ENCODE data around the gene TAF4B. TPM values are rescaled to one million over a fixed set of nuclear protein-coding genes. Genes with fewer than 3 reads are reported as not detected.
"Not testable (repeated sequence)": the region's sequence is repeated elsewhere in the genome, so short reads cannot be mapped to it uniquely, and the experiment has no call there.

The TAF4B gene
- polyA plus RNA-seq, 1 donor: 3.3 TPM

DNA sequence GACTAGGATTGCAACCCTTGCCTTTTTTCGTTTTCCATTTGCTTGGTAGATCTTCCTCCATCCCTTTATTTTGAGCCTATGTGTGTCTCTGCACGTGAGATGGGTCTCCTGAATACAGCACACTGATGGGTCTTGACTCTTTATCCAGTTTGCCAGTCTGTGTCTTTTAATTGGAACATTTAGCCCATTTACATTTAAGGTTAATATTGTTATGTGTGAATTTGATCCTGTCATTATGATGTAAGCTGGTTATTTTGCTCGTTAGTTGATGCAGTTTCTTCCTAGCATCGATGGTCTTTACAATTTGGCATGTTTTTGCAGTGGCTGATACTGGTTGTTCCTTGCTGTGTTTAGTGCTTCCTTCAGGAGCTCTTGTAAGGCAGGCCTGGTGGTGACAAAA lies 16.1 kb downstream of the TAF4B start:
- DNase-seq: not testable (repeated sequence)

DNA sequence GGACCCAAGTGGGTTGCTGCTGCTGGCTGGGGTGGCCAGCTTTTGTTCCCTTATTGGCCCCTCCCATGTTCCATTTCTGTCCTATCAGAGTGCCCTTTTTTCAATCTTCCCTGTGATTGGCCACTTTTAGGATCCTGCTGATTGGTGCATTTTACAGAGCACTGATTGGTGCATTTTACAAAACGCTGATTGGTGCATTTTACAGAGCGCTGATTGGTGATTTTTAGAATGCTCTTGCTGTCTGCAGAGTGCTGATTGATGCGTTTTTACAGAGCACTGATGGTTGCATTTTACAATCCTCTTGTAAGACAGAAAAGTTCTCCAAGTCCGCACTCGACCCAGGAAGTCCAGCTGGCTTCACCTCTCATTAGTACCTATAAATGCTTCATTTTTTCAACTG lies 19.2 kb downstream of the TAF4B start:
- DNase-seq: not testable (repeated sequence)

DNA sequence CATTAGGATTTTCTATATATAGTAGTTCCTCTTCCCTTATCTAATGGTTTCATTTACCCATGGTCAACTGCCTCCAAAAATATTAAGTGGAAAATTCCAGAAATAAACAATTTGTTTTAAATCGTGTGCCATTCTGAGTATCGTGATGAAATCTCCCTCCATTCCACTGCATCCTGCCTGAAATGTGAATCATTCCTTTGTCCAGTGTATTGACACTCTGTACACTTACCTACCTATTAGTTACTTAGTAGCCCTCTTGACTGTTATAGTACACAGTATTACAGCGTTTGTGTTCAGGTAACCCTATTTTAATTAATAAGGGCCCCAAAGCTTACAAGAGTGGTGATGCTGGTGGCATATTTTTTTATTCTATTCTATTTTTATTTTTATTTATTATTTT lies 26.2 kb downstream of the TAF4B start:
- no peak for DNase-seq

DNA sequence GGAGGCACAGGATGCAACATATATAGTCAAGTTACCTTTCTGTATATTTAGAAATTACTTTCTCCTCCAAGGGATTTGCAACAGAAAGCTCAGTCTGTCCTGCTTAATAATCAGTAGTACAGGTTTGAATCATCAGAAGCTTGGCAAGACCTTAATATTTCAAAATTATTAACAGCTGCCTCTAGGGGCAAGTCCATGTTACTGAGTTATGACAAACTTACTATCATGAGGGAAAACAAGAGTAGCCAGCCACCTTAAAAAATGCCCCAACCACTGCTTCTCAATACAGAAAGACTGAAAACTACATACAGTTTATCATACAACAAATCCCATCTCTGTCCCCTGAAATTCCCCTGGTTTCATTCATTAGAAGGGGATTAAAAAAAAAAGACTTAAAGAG lies 28.6 kb downstream of the TAF4B start:
- not testable (repeated sequence) for DNase-seq

DNA sequence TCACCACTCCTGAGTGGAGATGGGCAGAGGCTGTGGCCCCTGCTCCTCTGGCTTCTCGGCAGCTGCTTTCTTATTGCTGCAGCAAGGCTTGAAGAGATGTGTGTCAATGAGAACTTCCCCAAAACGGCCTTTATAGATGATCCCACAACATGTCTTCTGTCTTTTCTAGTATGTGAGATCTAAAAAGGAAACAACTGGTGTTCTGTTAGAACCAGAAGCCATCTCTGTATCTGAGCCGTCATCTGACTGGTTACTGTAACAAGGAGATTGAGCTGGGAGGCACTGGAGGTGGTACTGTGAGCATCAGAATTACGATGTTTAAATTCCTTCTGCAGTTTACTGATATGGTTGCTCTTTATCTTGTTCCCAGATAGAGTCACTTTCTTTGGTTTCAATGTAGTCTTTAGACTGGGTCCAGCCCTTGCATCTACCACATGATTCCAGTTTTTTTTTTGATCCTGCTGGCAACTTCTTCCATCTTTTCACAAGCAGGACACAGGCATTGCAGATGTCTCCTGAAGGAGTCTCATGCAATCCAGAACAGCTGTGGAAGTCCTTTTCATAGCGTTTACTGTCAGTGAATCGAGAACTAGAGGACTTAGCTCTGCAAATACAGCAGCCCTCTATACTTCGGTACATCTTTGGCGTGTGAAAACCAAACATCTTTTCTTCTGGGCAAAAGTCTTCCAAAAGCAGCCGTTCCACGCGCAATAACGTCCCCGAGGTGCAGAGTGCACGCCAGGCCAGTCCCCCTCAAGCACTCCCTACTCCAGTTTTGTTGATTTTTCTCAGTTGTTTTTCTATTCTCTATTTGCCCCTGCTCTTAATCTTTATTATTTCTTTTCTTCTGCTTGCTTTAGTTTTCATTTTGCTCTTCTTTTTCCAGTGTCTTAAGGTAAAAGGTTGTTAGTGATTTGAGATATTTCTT lies 29.7 kb downstream of the TAF4B start:
- DNase-seq: no peak

DNA sequence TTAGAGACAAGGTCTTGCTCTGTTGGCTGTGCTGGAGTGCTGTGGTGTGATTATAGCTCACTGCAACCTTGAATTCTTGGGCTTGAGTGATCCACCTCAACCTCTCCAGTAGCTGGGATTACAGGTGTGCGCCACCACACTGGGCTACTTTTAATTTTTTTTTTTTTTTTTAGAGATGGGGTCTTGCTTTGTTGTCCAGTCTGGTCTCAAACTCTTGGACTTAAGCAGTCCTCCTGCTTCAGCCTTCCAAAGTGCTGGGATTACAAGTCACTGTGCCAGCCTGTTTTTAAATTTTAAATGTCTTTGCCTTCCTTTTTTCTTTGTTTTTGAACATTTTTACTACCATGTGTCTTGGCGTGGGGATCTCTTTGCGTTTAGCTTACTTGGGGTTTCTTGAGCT lies 32.5 kb downstream of the TAF4B start:
- DNase-seq: no peak

DNA sequence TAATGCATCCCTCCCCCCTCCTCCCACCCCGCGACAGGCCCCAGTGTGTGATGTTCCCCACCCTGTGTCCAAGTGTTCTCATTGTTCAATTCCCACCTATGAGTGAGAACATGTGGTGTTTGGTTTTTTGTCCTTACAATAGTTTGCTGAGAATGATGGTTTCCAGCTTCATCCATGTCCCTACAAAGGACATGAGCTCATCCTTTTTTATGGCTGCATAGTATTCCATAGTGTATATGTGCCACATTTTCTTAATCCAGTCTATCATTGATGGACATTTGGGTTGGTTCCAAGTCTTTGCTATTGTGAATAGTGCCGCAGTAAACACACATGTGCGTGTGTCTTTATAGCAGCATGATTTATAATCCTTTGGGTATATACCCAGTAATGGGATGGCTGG lies 33.2 kb downstream of the TAF4B start:
- not testable (repeated sequence) for DNase-seq

DNA sequence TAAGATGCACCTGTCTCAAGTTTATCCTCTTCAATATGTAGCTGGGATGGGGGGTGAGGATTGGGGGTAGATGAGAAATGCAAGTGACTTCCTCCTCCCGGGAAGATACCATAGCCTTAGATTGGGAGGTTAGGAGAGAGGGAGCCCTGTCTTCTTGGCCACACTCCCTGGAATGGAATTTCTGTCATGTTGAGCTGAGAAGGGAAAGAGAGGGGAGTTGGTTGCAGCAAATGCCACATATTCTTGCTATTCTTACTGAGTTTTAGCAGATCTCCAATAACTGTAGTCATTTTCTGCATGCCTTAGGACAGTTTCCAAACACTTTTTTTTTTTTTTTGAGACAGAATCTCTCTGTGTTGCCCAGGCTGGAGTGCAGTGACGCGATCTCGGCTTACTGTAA lies 35.9 kb downstream of the TAF4B start:
- DNase-seq: no peak

DNA sequence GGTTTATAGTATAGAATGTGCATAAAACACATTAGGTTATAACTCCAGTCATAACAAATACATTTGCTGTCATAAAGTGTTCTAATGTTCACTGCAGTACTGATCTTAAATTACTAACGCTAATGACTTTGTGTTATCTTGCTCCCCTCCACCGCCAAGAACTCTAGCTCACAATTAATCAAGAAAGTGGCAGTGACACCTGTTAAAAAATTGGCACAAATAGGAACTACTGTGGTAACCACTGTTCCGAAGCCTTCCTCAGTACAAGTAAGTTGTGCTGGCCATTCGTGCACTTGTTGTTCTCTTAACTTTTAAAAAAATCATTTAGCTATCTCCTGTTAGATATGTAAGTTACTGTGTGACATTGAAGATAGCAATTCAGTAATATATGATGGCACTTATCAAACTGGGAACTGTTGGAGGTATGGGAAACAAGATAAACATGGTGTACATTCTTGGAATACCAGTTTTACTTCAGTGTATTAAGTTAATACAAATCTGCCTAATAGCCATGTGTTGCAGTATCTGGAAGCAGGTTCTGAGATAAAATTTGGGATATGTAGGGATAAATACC lies 41.2 kb downstream of the TAF4B start:
- DNase-seq: no peak

DNA sequence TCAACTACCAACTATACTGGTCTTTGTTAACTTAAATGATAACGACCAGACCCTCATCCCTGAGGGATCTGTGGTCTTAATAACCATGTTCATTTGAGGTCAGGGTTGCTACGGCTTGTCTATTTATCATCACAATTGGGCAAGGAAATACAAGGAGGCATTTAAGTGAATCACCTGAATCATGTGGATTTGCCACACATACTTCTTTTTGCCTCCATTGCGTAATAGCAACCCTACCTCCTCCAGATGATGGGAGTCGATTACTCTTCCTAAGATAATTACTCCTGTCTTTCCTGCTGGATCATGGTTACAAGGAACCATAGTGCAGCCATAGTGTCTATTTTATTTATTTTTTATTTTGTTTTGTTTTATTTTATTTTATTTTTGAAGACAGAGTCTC lies 42.2 kb downstream of the TAF4B start:
- DNase-seq: no peak

DNA sequence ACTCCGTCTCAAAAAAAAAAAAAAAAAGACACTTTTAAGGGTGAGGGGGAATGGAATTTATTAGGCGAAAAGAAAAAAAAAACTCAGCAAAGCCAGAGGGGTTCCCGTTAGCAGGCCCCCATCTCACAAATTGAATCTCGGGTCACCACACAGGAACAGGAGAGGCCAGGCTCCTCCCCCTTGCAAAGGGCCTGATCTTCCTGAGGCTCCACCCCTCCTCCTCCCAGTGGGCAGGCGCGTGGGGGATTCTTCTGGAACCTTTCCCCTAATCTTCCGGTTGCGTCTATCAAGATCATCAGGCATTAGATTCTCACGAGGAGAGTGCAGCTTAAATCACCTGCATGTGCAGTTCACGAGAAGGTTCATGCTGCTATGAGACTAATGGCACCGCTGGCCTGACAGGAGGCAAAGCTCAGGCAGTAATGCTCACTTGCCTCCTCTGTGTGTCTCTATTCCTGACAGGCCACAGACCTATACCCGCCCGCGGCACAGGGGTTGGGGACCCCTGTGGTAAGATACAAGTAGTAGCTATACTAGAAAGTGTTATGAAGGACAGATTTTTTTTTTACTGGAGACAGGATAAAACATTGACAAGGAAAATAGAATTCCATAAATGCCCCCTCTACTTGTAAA lies 45.8 kb downstream of the TAF4B start:
- no peak for DNase-seq

DNA sequence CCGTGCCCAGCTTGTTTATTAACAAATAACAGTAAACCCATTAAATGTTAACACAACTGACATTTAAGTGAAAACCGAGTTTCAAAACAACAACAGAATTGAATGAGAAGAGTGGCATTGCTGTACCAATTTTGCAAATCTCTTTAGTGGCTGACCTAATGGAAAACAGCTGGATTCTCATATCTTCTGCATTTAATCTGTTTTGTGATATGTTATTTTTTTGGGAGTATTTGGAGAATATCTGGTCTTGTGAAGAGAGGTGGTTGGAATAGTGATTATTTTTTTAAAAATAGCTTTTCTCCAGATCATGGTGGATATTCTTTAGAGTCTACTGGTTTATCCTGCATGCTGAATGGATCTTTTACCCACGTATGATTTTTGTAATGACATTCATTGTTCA lies 51.1 kb downstream of the TAF4B start:
- DNase-seq: no peak

DNA sequence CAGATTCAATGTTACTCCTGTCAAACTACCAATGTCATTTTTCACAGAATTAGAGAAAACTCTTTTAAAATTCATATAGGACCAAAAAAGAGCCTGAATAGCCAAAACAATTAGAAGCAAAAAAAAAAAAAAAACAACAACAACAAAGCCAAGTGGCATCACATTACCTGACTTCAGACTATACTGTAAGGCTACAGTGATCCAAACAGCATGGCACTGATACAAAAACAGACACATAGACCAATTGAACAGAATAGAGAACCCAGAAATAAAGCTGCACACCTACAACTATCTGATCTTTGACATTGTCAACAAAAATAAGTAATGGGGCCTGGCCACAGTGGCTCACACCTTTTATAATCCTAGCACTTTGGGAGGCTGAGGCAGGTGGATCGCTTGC lies 53.2 kb downstream of the TAF4B start:
- DNase-seq: no peak

DNA sequence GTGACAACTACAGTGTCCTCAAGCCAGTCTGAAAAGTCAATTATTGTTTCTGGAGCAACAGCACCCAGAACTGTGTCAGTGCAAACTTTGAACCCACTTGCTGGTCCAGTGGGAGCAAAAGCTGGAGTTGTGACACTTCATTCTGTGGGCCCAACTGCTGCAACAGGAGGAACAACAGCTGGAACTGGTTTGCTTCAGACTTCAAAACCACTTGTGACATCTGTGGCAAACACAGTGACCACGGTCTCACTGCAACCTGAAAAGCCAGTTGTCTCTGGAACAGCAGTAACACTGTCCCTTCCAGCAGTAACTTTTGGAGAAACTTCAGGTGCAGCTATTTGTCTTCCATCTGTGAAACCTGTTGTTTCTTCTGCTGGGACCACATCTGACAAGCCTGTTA lies 59.8 kb downstream of the TAF4B start:
- DNase-seq: no peak

DNA sequence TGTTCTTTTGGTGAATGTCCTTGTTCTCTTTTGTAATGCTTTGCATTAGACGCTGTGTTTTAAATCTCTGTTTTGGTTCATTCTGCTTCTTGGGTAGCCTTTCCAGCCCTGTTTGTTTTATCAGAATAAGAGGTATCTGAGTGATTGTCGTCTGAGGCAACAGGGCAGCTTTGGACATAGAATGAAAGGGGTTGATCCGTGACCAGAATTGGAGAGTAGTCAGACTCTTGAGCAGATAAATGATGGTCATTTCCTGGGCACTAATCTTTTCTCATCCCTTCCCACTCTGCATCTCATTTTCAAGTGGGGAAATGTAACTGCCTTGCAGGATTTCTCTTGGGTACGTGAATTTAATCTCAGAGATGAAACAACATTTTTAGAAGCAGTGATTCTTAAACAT lies 61.4 kb downstream of the TAF4B start:
- DNase-seq: no peak

DNA sequence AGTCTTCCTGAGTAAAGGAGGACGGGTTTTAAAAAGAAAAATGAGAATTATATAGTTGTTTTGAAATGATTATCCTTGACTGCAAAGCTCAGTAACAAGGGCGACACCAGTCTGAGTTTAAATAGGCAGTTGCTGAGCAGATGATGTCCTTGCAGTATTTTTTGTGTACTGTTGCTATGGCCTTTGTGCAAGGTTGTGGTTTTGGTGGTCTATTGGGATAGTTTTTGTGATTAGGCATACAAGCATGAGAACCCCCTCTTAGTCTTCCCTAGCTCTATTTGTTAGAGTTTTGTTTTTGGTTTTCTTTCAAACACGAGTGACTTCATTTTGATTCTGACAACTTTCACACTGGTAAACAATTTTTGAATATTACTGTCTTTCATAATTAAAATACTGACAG lies 64.1 kb downstream of the TAF4B start:
- no peak for DNase-seq

DNA sequence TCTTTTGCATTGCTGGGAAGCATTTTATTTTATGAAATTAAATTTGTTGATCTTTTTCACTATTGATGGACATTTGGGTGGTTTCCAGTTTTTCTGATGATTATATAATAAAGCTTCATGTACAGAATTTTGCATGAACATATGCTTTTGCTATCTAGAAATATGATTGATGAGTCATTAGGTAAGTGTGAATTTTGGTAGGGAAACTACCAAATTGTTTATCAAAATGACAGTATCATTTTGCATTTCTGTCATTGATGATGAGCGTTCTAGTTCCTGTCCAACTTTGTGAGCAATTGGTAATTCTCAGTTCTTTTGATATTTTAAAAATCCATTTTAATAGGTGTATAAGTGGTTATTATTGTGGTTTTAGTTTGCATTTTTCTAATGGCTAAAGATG lies 67.7 kb downstream of the TAF4B start:
- no peak for DNase-seq

DNA sequence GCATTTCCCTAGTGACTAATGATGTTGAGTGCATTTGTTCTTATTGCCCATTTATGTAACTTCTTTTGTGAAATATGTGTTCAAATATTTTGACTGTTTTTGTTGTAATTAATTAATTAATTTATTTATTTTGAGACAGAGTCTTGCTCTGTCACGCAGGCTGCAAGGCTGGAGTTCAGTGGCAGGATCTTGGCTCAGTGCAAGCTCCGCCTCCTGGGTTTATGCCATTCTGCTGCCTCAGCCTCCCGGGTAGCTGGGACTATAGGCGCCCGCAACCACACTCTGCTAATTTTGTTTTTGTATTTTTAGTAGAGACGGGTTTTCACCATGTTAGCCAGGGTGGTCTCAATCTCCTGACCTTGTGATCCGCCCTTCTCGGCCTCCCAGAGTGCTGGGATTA lies 71.9 kb downstream of the TAF4B start:
- no peak for DNase-seq

DNA sequence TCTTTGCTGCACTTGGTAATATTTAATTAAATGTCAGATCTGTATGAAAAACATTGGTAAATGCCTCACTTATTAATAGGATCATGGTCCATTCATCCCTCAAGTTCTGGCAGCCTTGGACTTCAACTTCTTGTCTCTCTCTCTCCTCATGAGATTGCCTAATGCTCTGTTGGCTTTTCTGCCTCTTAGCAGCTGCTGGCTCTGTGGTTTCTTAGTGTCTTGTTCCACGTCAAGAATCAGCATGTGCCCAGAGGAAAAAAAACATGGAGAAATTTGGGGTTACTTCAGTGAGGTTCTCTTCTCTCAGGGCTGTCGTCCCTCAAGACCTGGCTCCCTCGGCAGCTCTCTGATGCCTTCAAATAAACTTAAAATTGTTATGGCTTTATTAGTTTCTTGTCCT lies 75.4 kb downstream of the TAF4B start:
- DNase-seq: no peak

DNA sequence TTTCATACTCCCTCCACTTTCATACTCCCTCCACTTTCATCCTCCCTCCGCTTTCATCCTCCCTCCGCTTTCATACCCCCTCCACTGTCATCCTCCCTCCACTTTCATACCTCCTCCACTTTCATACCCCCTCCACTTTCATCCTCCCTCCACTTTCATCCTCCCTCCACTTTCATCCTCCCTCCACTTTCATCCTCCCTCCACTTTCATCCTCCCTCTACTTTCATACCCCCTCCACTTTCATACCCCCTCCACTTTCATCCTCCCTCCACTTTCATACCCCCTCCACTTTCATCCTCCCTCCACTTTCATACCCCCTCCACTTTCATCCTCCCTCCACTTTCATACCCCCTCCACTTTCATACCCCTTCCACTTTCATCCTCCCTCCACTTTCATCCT lies 77.0 kb downstream of the TAF4B start:
- DNase-seq: not testable (repeated sequence)

DNA sequence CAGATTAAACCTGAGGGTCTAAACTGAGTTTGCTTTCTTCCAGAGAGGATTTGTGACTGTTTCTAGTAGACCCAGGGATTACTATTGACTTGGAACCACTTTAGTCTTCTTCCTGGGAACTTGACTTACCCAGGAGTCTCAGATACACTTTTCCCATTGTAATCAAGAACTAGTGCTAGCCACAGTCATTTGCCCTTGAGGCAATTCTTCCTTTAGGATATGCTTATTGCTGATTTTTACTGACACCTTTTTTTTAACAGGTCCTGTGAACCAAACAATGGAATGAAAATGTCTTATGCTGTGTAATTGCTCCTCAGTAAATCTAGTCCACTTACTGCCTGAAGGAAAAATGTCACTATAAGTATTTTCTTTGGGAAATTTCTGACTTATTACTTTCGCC lies 78.3 kb downstream of the TAF4B start:
- DNase-seq: no peak

DNA sequence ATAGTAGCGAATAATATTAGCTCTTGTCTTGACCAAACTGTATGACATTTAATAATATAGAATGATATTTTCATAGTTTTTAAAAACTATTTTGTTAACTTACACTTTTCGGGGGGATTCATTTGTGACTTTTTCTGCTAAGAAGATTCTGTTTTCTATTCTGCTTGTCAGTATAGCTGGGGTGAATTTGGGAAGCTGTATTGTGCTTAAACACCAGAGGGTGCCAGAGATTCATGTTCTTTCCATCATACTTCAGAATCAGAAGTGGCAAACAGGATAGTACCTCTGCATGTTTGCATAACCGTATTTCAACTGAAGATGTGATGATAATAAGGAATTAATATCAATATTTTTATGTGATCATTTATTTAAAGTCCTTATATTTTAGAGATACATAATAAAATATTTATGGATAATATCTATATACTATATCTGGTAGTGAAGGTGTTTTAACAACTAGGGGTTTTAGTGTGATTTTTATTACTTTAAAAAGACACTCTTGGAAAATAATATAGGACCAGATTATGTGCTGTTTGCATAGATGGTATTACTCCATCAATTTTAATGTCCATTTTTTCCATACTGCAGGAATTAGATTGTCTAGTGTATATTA lies 81.0 kb downstream of the TAF4B start:
- peak; percentile 37 for DNase-seq

DNA sequence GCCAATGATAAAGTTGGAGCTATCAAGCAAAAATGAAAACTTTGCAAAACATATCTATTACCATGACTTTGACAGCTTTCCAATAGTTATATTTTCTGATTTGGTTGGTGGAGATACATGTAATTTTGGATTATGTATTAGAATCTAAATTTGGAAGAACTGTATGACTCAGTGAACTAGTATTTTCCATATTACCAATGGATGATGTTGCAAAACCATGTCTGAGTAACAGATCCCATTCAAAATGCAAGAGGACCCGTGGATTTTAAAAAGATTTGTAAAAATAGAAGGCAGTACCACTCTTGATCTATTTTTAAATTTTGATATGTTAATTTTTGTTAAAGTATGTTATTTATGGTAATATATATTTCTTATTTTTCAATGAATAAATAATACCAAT lies 83.0 kb downstream of the TAF4B start:
- peak; percentile 4 for DNase-seq

Measured in hindlimb muscle (tissue), 1 donor.